ENCODE results near the gene CSRP1.

- no peak for TF ChIP-seq RFXAP (CRISPR knock-in tag; IDR thresholded peaks at IDR 0.05; ENCODE audit: borderline replicate concordance)
- no peak for TF ChIP-seq POLR2A (IDR thresholded peaks at IDR 0.05; ENCODE audit: insufficient read depth in 1 of 2, low read depth in 2 of 2, low read length in 2 of 2)
- no peak for TF ChIP-seq HNRNPUL1 (IDR thresholded peaks at IDR 0.05; ENCODE audit: low read depth, low read length)
- TF ChIP-seq, protein P1, sequence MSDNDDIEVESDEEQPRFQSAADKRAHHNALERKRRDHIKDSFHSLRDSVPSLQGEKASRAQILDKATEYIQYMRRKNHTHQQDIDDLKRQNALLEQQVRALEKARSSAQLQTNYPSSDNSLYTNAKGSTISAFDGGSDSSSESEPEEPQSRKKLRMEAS (IDR thresholded peaks at IDR 0.05), result no peak
Observed at GRCh38 chr1:201479201-201479730, 27.7 kb downstream of the CSRP1 start.
